ENCODE data around the gene ONECUT3. TPM values are rescaled to one million over a fixed set of nuclear protein-coding genes. Genes with fewer than 3 reads are reported as not detected.

Gene ONECUT3
- total RNA-seq, 2 donors from 2014 or later = 0.42 TPM; not detected in 1

DNA sequence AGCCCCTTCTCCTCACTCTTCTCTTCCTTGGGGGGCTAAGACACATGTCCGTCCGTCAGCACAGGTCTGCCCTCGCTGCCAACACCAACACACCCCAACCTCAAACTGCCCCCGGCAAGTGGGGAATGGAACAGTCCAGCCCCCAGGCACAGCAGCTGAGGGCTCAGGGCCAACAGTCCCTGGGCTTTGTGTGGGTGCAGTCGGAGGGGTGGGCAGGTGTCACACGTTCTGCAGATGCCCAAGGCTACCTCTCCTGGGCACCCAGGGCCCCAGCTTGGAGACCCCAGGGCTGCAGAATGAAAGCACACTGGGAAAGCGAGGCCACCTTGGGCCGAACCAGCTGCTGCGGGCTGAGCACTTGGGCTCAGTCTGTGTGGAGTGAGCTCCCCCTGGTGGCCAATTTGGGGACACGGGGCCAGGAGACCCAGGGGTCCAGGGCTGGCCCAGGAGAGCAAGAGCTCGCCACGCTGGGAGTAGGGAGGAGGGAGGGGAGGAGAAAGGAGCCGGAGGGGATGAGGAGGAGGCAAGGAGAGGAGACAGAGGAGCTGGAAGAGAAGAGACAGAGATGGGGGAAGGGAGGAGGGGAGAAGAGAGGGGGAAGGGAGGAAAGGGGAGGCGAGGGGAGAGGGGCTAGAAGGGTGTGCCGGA, 72.7 kb downstream of the ONECUT3 start:
- peaks cover 0 to 4% of the 10 kb centered on the region in 2 donors for H3K4me1 ChIP-seq (ENCODE audit: control insufficient read depth in 1 of 2, low read depth in 2 of 2)
- no peaks in the 10 kb centered on the region for H3K27me3 ChIP-seq (replicated peaks; ENCODE audit: insufficient read depth)
- H3K36me3 ChIP-seq = peaks cover 43% of the 10 kb centered on the region
- no peak for ATAC-seq (ENCODE audit: insufficient number of reproducible peaks, low FRiP score, low read depth)
- no peaks in the 10 kb centered on the region for H3K9me3 ChIP-seq
- no peak for DNase-seq (ENCODE audit: low spot score)
- TF ChIP-seq CTCF (IDR thresholded peaks at IDR 0.05) = peak; percentile 95
- no peak overlapping the region for H3K27ac ChIP-seq
- H3K4me3 ChIP-seq = no peak overlapping the region

GRCh38 chr19:1826557-1827521, 73.5 kb downstream of the ONECUT3 start:
- no peak for TF ChIP-seq CTCF (IDR thresholded peaks at IDR 0.05)
- DNase-seq (ENCODE audit: low spot score) = no peak
- no peak for ATAC-seq (ENCODE audit: insufficient number of reproducible peaks, low FRiP score, low read depth)
- peaks cover 0 to 4% of the 10 kb centered on the region in 2 donors for H3K4me1 ChIP-seq (ENCODE audit: control insufficient read depth in 1 of 2, low read depth in 2 of 2)
- no peak overlapping the region for H3K27ac ChIP-seq
- H3K9me3 ChIP-seq = no peaks in the 10 kb centered on the region
- H3K4me3 ChIP-seq = no peak overlapping the region
- peaks cover 37% of the 10 kb centered on the region for H3K36me3 ChIP-seq
- no peaks in the 10 kb centered on the region for H3K27me3 ChIP-seq (replicated peaks; ENCODE audit: insufficient read depth)

DNA sequence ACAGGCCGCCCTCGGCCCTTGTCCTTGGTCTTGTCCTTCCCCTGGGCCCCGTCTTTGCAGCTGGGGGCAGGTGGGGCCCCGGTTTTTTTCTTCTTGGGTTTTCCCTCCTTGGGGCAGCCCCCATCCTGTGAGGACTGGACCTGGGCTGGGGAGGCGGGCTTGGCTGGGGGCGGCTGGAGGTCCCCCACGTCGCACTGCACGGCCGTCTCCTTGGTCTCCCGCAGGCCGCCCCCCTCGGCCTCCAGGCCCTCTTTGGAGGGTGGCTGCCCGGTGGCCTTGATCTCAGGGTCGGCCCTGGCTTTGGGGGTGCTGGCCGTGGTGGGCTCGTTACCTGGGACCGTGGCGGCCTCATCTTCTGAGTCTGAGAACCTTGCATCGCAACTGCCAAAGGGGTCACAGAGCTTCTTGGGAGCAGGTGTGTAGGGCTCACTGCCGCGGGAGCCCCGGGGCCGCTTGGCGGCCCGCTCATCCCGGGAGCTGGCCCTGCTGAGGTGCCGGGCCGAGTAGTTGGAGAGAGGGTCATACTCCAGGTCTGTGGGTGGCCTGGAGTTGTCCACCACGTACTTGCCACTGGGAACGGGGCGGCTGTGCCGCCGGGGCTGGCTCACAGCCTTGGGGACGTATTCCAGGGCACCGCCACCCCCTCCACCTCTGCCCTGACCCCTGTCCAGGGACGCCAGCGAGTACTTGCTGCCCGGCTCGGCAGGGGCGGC, 74.4 kb downstream of the ONECUT3 start:
- DNase-seq (ENCODE audit: low spot score) (no peak), ATAC-seq (ENCODE audit: insufficient number of reproducible peaks, low FRiP score, low read depth) (no peak)
- H3K4me1 ChIP-seq (ENCODE audit: control insufficient read depth in 1 of 2, low read depth in 2 of 2) = peaks cover 0 to 4% of the 10 kb centered on the region in 2 donors
- no peaks in the 10 kb centered on the region for H3K9me3 ChIP-seq
- H3K4me3 ChIP-seq = no peak overlapping the region
- H3K36me3 ChIP-seq = peaks cover 28% of the 10 kb centered on the region
- H3K27me3 ChIP-seq (replicated peaks; ENCODE audit: insufficient read depth) = no peaks in the 10 kb centered on the region
- no peak for TF ChIP-seq CTCF (IDR thresholded peaks at IDR 0.05)
- H3K27ac ChIP-seq = no peak overlapping the region

DNA sequence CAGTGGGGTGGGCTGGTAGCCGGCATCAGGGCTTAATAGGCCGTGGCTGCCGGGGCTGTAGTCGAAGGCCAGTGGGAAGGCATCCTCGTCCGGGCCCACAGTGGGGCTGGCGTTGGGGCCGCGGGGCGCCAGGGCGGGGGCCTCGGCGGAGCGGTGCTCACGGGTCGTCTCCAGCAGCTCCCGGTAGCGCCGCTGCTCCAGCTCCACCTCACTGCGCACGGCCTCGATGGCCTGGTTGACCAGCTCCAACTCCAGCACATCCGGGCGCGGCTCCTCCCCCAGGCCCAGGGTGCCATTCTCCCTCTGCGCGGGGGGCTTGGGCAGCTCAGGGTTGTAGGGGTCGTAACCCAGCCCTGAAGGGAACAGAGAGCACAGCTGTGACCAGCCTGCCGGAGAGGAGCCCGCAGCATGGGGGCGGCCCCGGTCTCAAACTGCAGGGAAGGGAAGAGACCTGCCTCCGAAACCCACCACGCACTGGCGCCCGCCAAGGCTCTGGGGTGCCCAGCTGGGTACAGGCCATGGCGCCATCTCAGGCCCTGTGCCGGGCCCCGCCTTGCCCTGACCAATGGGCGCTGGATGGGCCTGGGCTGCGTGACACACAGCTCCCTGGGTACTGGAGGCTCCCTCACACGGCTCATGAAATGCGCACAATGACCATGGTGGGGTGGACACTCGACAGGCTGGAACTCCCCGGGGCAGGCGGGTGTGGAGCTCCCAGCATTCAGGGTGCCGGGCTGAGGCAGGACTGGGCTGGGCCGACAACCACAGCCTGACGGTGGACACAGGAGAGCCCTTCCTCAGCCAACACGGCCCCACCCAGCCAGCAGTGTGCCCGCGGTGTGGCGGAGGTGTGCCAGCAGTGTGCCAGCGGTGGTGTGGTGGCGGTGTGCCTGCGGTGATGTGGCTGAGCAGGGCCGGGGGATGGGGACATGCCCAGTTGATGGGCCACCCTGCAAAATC, 75.3 kb downstream of the ONECUT3 start:
- Histone ChIP-seq H3K27me3 (replicated peaks; ENCODE audit: insufficient read depth) (no peaks in the 10 kb centered on the region), H3K27ac (no peak overlapping the region), H3K9me3 (no peaks in the 10 kb centered on the region), H3K4me3 (no peak overlapping the region), H3K36me3 (peaks cover 19% of the 10 kb centered on the region), H3K4me1 (ENCODE audit: control insufficient read depth in 1 of 2, low read depth in 2 of 2) (peaks cover 0 to 4% of the 10 kb centered on the region in 2 donors)
- no peak for TF ChIP-seq CTCF (IDR thresholded peaks at IDR 0.05)
- ATAC-seq (ENCODE audit: insufficient number of reproducible peaks, low FRiP score, low read depth) (no peak), DNase-seq (ENCODE audit: low spot score) (no peak)
